A549 (cell line): ENCODE measurements around the gene ICAM2. TPM values are rescaled to one million over a fixed set of nuclear protein-coding genes. Genes with fewer than 3 reads are reported as not detected.
A peak's percentile ranks its signal among the peaks of the same experiment; 100 is the strongest.

Experiments
- ATAC-seq, 2 experiments: fragments of 200-7000 bp in 1 of 2; fragments of >200 bp in 1 of 2; cut with Nextera tagmentation in 1 of 2; cut with Tn5 transposase in 1 of 2; 3 replicates each; pipeline versions ENCODE4 v1.8.0 to v1.9.1; 2018 to 2020; ENCODE audit warnings: mild to moderate bottlenecking in 1 of 2, moderate library complexity in 1 of 2
- CTCF ChIA-PET: fragments of 300-600 bp; sonication (Branson Sonifier 250); formaldehyde crosslinking; extraction: SDS; loops from one replicate; lab custom pipeline; 2021; ENCODE audit warnings: antibody characterized with exemption, inconsistent platforms; lab: Yijun Ruan, JAX
- POLR2A ChIA-PET: fragments of 350-600 bp; formaldehyde crosslinking; extraction: SDS; loops from one replicate; lab custom pipeline; 2021; ENCODE audit warnings: antibody characterized with exemption, inconsistent platforms; lab: Yijun Ruan, JAX
- DNase-seq, 2 experiments: peaks; one replicate each; pipeline versions ENCODE4 v3.0.0 to v3.0.0-alpha.2; 2011 to 2016; ENCODE audit warnings: low read depth in 1 of 2, low spot score in 1 of 2
- FAIRE-seq: peaks from 2 replicates; lab custom pipeline; 2011; peaks lifted over from hg19 to GRCh38; lab: Jason Lieb, UNC
- H3K27ac ChIP-seq, 2 experiments: fragments of >200 bp; sonication (Bioruptor Twin); formaldehyde crosslinking; 3 replicates each; pipeline ENCODE4 v1.5.1; 2016 to 2017
- H3K4me1 ChIP-seq: fragments of >200 bp; sonication (Bioruptor Twin); formaldehyde crosslinking; 3 replicates; pipeline ENCODE4 v1.6.1; 2016
- H3K4me2 ChIP-seq: fragments of >200 bp; sonication (Bioruptor Twin); formaldehyde crosslinking; 3 replicates; pipeline ENCODE4 v1.6.1; 2016
- H3K4me3 ChIP-seq: fragments of >200 bp; sonication (Bioruptor Twin); formaldehyde crosslinking; 3 replicates; pipeline ENCODE4 v1.5.1; 2016
- H3K9me3 ChIP-seq: fragments of >200 bp; sonication (Bioruptor Twin); formaldehyde crosslinking; 3 replicates; pipeline ENCODE4 v1.6.1; 2016
- CBX2 ChIP-seq: fragments of 200-600 bp; sonication (generic); IDR thresholded peaks from 2 replicates; pipeline ENCODE4 v1.6.1; 2016; ENCODE audit warnings: low read depth, mild to moderate bottlenecking, borderline replicate concordance
- CHD2 ChIP-seq: fragments of 150-350 bp; IDR thresholded peaks from 2 replicates; pipeline ENCODE4 v1.6.1; 2014; ENCODE audit warnings: low read length; ENCODE audit not compliant: partially characterized antibody
- CHD4 ChIP-seq: fragments of 200-600 bp; sonication (generic); IDR thresholded peaks from 2 replicates; pipeline ENCODE4 v1.6.1; 2016; ENCODE audit warnings: antibody characterized with exemption, mild to moderate bottlenecking, borderline replicate concordance
- EHMT2 ChIP-seq: fragments of 200-600 bp; sonication (generic); IDR thresholded peaks from 2 replicates; pipeline ENCODE4 v1.6.1; 2016; ENCODE audit warnings: antibody characterized with exemption, low read depth, mild to moderate bottlenecking, moderate library complexity
- EP300 ChIP-seq, 2 experiments: fragments of >200 bp; sonication (Bioruptor Twin); formaldehyde crosslinking; IDR thresholded peaks; 2 replicates in 1 of 2; 3 replicates in 1 of 2; pipeline ENCODE4 v1.6.1; 2016 to 2017
- FOSB ChIP-seq: fragments of 250-450 bp; sonication (Bioruptor Pico); IDR thresholded peaks from 2 replicates; pipeline ENCODE4 v1.5.0; 2020; ENCODE audit warnings: mild to moderate bottlenecking, moderate library complexity
- FOSL2 ChIP-seq, 2 experiments: fragments of 450-650 bp in 1 of 2; fragments of >200 bp in 1 of 2; sonication (Bioruptor Twin) in 1 of 2; formaldehyde crosslinking; IDR thresholded peaks; 2 replicates each; pipeline versions ENCODE4 v1.5.0 to v1.6.1; 2016 to 2020; ENCODE audit warnings: mild to moderate bottlenecking in 1 of 2, moderate library complexity in 1 of 2
- HEYL ChIP-seq: fragments of 250-450 bp; sonication (Bioruptor Pico); IDR thresholded peaks from 2 replicates; pipeline ENCODE4 v1.8.0; 2021; ENCODE audit warnings: mild to moderate bottlenecking, moderate library complexity
- HOXB13 ChIP-seq: fragments of 250-450 bp; sonication (Bioruptor Pico); IDR thresholded peaks from 2 replicates; pipeline ENCODE4 v1.5.0; 2020; ENCODE audit warnings: low read depth, mild to moderate bottlenecking, moderate library complexity
- HOXB5 ChIP-seq: fragments of 250-450 bp; sonication (Bioruptor Pico); IDR thresholded peaks from 2 replicates; pipeline ENCODE4 v1.5.0; 2020; ENCODE audit warnings: mild to moderate bottlenecking, moderate library complexity
- JUN ChIP-seq, 2 experiments: fragments of >200 bp; sonication (Bioruptor Twin); formaldehyde crosslinking; IDR thresholded peaks; 2 replicates in 1 of 2; 3 replicates in 1 of 2; pipeline ENCODE4 v1.6.1; 2016 to 2017
- KDM1A ChIP-seq: fragments of 200-600 bp; sonication (generic); IDR thresholded peaks from 2 replicates; pipeline ENCODE4 v1.6.1; 2016; ENCODE audit warnings: low read depth, mild to moderate bottlenecking
- KDM5A ChIP-seq: fragments of 200-600 bp; sonication (generic); IDR thresholded peaks from 2 replicates; pipeline ENCODE4 v1.6.1; 2016; ENCODE audit warnings: antibody characterized with exemption, mild to moderate bottlenecking
- NPAS2 ChIP-seq: fragments of 250-450 bp; sonication (Bioruptor Pico); IDR thresholded peaks from 2 replicates; pipeline ENCODE4 v1.8.0; 2022; ENCODE audit warnings: mild to moderate bottlenecking, moderate library complexity, borderline replicate concordance
- PHF8 ChIP-seq: fragments of 200-600 bp; sonication (generic); IDR thresholded peaks from 2 replicates; pipeline ENCODE4 v1.6.1; 2016; ENCODE audit warnings: low read depth, mild to moderate bottlenecking, antibody characterized with exemption, moderate library complexity, borderline replicate concordance
- POLR2A ChIP-seq: IDR thresholded peaks from 2 replicates; pipeline ENCODE4 v1.6.1; 2012; ENCODE audit warnings: mild to moderate bottlenecking, low read length
- RFX5 ChIP-seq: fragments of 450-650 bp; IDR thresholded peaks from 2 replicates; pipeline ENCODE4 v1.7.1; 2014; ENCODE audit warnings: antibody characterized with exemption, mild to moderate bottlenecking, moderate library complexity
- SREBF2 ChIP-seq: fragments of 450-650 bp; IDR thresholded peaks from 2 replicates; pipeline ENCODE4 v1.6.1; 2014; ENCODE audit warnings: mild to moderate bottlenecking, moderate library complexity
- TP53 ChIP-seq: fragments of 250-450 bp; sonication (Bioruptor Pico); IDR thresholded peaks from 2 replicates; pipeline ENCODE4 v1.5.0; 2021; ENCODE audit warnings: mild to moderate bottlenecking, moderate library complexity
- ZFP36 ChIP-seq: fragments of 450-650 bp; IDR thresholded peaks from 2 replicates; pipeline ENCODE4 v1.6.1; 2014; ENCODE audit warnings: borderline replicate concordance; ENCODE audit not compliant: partially characterized antibody
- WGBS: methylation state at CpG from one replicate; pipeline ENCODE4 v1.1.6; 2017; ENCODE audit errors: missing lambda C conversion rate; 5-methylcytosine and 5-hydroxymethylcytosine counted together
- polyA plus RNA-seq, 4 experiments: library from polyadenylated mRNA; depleted of rRNA in 3 of 4; stranded (reverse); fragments of >200 nt; fragmentation: RNase III in 1 of 4; extraction: RNeasy Plus Mini Kit Qiagen cat#74134 plus additional on column Dnase treatment in 1 of 4; gene quantifications; 2 replicates in 3 of 4; 3 replicates in 1 of 4; pipeline ENCODE4 v1.2.3, GENCODE V29; 2011 to 2017
- TF ChIP-seq, protein P1 (sequence below): fragments of 250-450 bp; sonication (Bioruptor Pico); IDR thresholded peaks from 2 replicates; pipeline ENCODE4 v1.5.0; 2021; ENCODE audit warnings: mild to moderate bottlenecking, moderate library complexity, borderline replicate concordance
- TF ChIP-seq, protein P2 (sequence below): fragments of 150-350 bp; IDR thresholded peaks from 2 replicates; pipeline ENCODE4 v1.6.1; 2014; ENCODE audit warnings: low read depth, mild to moderate bottlenecking, low read length
- TF ChIP-seq, protein P3 (sequence below): fragments of 200-600 bp; sonication (generic); IDR thresholded peaks from 2 replicates; pipeline ENCODE4 v1.6.1; 2016; ENCODE audit warnings: antibody characterized with exemption, mild to moderate bottlenecking, moderate library complexity
- TF ChIP-seq, protein P4 (sequence below): IDR thresholded peaks from 2 replicates; pipeline ENCODE4 v1.6.1; 2012; ENCODE audit warnings: low read depth, borderline replicate concordance

ICAM2 gene
- polyA plus RNA-seq, 2 of the 4 experiments (the other 2 are of a cell fraction), result not detected

DNA sequence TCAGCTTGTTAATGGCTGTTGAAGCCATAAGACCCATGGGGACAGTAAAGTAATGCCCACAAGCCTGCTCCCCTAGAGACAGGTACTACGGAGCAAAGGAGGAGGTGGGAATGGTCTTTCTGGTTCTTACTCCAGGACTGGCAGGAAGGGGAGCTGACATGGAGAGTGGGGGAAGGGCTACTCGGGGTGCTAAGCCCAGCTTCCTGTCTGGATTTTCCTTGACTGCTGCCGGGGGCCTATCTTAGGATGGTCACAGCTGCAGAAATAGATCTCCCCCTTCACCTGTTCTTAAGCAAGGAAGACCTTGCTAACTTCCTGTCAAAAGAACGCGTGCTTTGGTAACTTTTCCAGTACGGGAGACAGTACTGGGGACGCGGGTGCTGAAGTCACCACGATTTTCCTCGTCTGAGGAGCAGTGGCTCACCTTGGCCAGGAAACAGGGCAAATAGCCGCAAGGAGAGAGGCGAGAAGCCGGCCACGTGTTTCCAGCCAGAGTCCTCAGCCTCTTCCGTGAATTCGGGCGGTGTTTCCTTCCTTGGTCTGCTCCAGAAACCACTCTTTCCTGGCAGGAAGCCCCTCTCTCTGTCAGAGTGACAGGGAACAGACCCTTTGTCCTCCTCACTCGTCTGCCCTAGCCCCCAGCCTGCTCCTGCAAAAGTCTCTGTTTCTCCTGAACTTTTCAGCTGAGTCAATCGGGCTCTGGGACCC, 22.9 kb downstream of the ICAM2 start:
- POLR2A ChIA-PET, result no interaction called here
- Histone ChIP-seq H3K9me3 (no peaks in the 10 kb centered on the region), H3K4me3 (peak overlapping the region; percentile 63; the same call in 2 of the 3 replicates), H3K4me1 (peaks cover 9% of the 10 kb centered on the region), H3K4me2 (peak overlapping the region; percentile 81), H3K27ac (peak overlapping the region in 1 of 2 experiments; percentile 81; a peak in 2 of 6 replicates)
- ATAC-seq (no peak), FAIRE-seq (no peak), DNase-seq (no peak)
- CTCF ChIA-PET, result interaction anchor here (0.6 to 14.8 kb wide), 10 partner anchors 16 to 86 kb away, joined by 3 to 150 read pairs (median 6); partner anchors contain the start of genes CSHL1 and GH1
- no peak for TF ChIP-seq PHF8
- no peak for TF ChIP-seq CHD2
- no peak for TF ChIP-seq RFX5
- no peak for TF ChIP-seq TP53 (CRISPR knock-in tag)
- TF ChIP-seq POLR2A, result no peak
- TF ChIP-seq ZFP36, result no peak
- no peak for TF ChIP-seq KDM5A
- TF ChIP-seq CHD4, result no peak
- TF ChIP-seq HOXB13 (CRISPR knock-in tag), result no peak
- 61% methylated on average over 19 of the region's 19 CpGs for WGBS

DNA sequence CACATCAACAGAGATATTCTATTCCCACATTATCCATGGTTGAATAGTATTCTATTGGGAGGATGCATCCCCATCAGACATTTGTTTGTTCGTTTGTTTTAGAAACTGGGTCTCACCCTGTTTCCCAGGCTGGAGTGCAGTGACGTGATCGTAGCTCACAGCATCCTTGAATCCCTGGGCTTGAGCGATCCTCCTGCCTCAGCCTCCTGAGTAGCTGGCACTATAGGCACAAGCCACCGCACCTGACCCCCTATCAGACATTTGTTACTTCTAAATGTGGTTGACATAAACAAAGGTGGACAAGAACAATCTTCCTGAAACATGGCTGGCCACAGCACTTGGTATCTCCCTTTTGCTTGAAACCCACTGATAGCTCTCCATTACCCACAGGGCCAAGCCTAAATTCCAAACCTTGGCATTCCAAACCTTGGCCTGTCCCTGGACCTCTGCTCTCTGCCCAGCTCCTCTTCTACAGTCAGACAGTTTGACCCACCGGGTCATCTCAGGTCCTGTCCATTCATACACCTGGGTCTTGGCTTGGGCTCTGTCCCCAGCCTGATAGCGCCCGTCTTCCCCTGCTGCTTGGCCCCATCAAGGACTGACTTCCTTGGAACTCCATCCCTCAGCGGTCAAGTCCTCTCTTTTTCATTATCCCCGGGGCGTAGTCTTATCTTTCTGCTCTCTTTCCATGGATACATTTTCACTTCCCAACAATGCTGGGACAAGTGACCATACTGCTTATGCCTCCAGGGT, 23.8 kb downstream of the ICAM2 start:
- no peak for TF ChIP-seq EP300 (IDR thresholded peaks at IDR 0.05)
- no peak for TF ChIP-seq FOSB (CRISPR knock-in tag)
- TF ChIP-seq KDM1A, result no peak
- no peak for TF ChIP-seq EHMT2
- no peak for TF ChIP-seq RFX5
- no peak for TF ChIP-seq HEYL (CRISPR knock-in tag)
- TF ChIP-seq CHD4, result no peak
- TF ChIP-seq, protein P1, sequence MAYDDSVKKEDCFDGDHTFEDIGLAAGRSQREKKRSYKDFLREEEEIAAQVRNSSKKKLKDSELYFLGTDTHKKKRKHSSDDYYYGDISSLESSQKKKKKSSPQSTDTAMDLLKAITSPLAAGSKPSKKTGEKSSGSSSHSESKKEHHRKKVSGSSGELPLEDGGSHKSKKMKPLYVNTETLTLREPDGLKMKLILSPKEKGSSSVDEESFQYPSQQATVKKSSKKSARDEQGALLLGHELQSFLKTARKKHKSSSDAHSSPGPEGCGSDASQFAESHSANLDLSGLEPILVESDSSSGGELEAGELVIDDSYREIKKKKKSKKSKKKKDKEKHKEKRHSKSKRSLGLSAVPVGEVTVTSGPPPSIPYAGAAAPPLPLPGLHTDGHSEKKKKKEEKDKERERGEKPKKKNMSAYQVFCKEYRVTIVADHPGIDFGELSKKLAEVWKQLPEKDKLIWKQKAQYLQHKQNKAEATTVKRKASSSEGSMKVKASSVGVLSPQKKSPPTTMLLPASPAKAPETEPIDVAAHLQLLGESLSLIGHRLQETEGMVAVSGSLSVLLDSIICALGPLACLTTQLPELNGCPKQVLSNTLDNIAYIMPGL, result no peak
- no peak for TF ChIP-seq JUN (IDR thresholded peaks at IDR 0.05)
- no peak for TF ChIP-seq CBX2
- TF ChIP-seq, protein P2, sequence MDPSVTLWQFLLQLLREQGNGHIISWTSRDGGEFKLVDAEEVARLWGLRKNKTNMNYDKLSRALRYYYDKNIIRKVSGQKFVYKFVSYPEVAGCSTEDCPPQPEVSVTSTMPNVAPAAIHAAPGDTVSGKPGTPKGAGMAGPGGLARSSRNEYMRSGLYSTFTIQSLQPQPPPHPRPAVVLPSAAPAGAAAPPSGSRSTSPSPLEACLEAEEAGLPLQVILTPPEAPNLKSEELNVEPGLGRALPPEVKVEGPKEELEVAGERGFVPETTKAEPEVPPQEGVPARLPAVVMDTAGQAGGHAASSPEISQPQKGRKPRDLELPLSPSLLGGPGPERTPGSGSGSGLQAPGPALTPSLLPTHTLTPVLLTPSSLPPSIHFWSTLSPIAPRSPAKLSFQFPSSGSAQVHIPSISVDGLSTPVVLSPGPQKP, result no peak
- ATAC-seq (no peak), FAIRE-seq (no peak), DNase-seq (no peak)
- POLR2A ChIA-PET, result no interaction called here
- no peak overlapping the region for H3K27ac ChIP-seq
- no peak overlapping the region for H3K4me2 ChIP-seq
- H3K4me1 ChIP-seq, result peaks cover 9% of the 10 kb centered on the region
- no peaks in the 10 kb centered on the region for H3K9me3 ChIP-seq
- CTCF ChIA-PET, result interaction anchor here (0.8 to 14.8 kb wide), 9 partner anchors 11 to 85 kb away, joined by 3 to 150 read pairs (median 4); partner anchors contain the start of genes CD79B, CSHL1 and GH1
- no peak overlapping the region for H3K4me3 ChIP-seq
- WGBS, result 74% methylated on average over 11 of the region's 11 CpGs

DNA sequence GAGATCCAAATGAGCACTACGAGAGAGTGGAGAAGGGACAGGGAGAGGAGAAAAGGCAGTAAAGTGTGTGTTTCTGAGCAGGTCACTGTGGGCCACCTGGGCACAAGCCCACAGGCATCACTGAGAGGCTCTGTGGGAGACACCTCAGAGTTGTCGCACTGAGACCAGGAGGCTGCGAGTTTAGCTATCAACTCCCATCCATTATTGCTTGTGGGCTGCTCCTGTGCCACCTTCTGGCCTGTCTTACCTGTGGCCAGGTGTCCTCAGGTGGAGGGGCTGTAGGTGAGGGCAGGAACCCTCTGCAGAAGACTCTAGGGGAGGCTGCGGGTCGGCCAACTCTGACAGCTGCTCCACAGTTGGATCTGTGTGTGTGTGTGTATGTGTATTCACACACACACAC, 24.8 kb downstream of the ICAM2 start:
- Histone ChIP-seq H3K4me1 (peaks cover 9% of the 10 kb centered on the region), H3K9me3 (no peaks in the 10 kb centered on the region), H3K4me3 (no peak overlapping the region), H3K4me2 (no peak overlapping the region), H3K27ac (no peak overlapping the region)
- POLR2A ChIA-PET, result no interaction called here
- WGBS, result 55% methylated on average over 5 of the region's 5 CpGs
- no peak for ATAC-seq
- CTCF ChIA-PET, result interaction anchor here (1.1 to 14.8 kb wide), 9 partner anchors 11 to 84 kb away, joined by 3 to 150 read pairs (median 5); partner anchors contain the start of genes CD79B, CSHL1 and GH1
- FAIRE-seq, result no peak
- no peak for DNase-seq
- TF ChIP-seq SREBF2 (no peak), TP53 (CRISPR knock-in tag) (no peak), NPAS2 (CRISPR knock-in tag) (no peak), HOXB5 (CRISPR knock-in tag) (no peak), EHMT2 (no peak), PHF8 (no peak), POLR2A (no peak), FOSL2 (IDR thresholded peaks at IDR 0.05) (no peak), FOSL2 (CRISPR knock-in tag; IDR thresholded peaks at IDR 0.05) (no peak)
- TF ChIP-seq, protein P3, sequence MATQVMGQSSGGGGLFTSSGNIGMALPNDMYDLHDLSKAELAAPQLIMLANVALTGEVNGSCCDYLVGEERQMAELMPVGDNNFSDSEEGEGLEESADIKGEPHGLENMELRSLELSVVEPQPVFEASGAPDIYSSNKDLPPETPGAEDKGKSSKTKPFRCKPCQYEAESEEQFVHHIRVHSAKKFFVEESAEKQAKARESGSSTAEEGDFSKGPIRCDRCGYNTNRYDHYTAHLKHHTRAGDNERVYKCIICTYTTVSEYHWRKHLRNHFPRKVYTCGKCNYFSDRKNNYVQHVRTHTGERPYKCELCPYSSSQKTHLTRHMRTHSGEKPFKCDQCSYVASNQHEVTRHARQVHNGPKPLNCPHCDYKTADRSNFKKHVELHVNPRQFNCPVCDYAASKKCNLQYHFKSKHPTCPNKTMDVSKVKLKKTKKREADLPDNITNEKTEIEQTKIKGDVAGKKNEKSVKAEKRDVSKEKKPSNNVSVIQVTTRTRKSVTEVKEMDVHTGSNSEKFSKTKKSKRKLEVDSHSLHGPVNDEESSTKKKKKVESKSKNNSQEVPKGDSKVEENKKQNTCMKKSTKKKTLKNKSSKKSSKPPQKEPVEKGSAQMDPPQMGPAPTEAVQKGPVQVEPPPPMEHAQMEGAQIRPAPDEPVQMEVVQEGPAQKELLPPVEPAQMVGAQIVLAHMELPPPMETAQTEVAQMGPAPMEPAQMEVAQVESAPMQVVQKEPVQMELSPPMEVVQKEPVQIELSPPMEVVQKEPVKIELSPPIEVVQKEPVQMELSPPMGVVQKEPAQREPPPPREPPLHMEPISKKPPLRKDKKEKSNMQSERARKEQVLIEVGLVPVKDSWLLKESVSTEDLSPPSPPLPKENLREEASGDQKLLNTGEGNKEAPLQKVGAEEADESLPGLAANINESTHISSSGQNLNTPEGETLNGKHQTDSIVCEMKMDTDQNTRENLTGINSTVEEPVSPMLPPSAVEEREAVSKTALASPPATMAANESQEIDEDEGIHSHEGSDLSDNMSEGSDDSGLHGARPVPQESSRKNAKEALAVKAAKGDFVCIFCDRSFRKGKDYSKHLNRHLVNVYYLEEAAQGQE, result no peak
- TF ChIP-seq, protein P4, sequence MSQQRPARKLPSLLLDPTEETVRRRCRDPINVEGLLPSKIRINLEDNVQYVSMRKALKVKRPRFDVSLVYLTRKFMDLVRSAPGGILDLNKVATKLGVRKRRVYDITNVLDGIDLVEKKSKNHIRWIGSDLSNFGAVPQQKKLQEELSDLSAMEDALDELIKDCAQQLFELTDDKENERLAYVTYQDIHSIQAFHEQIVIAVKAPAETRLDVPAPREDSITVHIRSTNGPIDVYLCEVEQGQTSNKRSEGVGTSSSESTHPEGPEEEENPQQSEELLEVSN, result no peak
